ENCODE results near the gene SLC29A3.

DNA sequence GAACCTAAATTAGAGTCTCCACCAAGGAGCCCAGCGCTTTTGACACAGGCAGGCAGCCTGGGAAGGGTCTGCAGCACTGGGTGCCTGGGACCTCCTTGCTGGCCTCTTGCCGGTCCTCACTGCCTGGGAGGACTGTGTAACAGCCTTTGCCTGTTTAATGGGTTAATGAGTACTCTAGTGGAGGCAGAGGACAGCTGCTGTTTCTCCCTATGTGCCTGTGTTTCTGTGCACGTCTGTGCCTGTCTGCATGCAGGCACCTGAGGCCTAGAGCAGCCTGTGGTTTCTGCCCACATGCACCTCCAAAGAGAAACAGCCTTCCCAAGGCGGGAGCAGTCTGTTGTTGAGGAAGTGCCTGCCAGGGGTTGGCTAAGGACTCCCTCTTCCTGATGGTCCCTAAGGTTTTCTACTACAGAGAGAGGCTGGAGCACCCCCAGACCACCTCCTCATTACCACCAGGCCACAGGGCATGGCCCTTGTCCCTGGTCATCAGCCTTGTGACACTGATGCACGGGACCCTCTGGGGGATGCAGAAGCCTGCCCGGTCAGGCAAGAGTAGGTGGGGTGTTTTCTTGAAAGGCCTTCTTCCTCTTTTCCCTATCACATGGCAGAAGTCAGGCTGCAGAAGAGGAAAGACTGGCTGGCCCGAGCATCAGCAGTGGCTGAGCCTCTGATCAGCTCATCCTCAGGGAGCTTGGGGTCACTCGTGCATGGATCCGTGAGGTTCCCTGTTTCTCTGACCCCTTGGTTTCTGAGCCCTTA lies 14.2 kb downstream of the SLC29A3 start:
- TF ChIP-seq POLR2AphosphoS5 (IDR thresholded peaks at IDR 0.05) = no peak
- TF ChIP-seq, protein P1, sequence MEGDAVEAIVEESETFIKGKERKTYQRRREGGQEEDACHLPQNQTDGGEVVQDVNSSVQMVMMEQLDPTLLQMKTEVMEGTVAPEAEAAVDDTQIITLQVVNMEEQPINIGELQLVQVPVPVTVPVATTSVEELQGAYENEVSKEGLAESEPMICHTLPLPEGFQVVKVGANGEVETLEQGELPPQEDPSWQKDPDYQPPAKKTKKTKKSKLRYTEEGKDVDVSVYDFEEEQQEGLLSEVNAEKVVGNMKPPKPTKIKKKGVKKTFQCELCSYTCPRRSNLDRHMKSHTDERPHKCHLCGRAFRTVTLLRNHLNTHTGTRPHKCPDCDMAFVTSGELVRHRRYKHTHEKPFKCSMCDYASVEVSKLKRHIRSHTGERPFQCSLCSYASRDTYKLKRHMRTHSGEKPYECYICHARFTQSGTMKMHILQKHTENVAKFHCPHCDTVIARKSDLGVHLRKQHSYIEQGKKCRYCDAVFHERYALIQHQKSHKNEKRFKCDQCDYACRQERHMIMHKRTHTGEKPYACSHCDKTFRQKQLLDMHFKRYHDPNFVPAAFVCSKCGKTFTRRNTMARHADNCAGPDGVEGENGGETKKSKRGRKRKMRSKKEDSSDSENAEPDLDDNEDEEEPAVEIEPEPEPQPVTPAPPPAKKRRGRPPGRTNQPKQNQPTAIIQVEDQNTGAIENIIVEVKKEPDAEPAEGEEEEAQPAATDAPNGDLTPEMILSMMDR (IDR thresholded peaks at IDR 0.05) = no peak
